22Rv1 (cell line): ENCODE results near the gene OGFR.

Source experiments
- ZFX ChIP-seq: fragments of 450-650 bp; IDR thresholded peaks from 2 replicates; pipeline ENCODE4 v1.6.1; 2017; ENCODE audit warnings: antibody characterized with exemption, borderline replicate concordance
- TF ChIP-seq, protein P1 (sequence below): fragments of 450-650 bp; IDR thresholded peaks from 2 replicates; pipeline ENCODE4 v1.5.1; 2017; ENCODE audit warnings: mild to moderate bottlenecking

DNA sequence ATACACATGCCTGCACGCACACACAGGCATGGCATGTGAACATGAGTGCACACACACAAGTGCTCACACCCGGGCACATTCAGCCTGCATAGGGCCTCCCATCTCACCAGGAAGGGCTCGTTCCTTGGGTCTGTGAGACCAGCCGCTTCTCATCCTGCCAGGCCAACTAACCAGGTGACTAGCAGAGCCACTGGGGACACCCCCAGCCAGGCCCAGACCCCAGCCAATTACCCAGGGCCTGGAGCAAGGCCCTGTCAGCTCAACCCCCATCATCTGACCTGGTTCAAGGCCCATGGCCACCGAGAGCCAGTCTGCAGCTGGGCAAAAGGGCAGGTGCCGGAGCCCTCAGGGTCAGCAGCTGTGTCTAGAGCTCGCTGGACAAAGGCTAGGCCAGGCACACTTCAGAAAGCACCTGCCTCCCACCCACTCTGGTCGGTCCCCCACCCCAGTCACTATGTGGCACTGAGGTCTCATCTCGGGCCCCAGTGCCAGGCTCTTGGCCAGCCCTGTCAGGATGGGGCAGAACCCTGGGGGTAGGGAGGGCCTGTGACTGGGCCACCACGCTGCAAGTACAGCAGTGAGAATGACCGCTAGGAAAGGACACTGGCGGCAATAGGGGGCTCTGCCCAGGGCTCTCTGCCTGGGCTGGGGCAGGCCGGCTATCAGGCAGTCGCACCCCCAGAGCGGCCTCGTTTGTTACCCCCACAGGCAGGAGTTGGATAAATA is 35.1 kb upstream of the OGFR start:
- TF ChIP-seq, protein P1, sequence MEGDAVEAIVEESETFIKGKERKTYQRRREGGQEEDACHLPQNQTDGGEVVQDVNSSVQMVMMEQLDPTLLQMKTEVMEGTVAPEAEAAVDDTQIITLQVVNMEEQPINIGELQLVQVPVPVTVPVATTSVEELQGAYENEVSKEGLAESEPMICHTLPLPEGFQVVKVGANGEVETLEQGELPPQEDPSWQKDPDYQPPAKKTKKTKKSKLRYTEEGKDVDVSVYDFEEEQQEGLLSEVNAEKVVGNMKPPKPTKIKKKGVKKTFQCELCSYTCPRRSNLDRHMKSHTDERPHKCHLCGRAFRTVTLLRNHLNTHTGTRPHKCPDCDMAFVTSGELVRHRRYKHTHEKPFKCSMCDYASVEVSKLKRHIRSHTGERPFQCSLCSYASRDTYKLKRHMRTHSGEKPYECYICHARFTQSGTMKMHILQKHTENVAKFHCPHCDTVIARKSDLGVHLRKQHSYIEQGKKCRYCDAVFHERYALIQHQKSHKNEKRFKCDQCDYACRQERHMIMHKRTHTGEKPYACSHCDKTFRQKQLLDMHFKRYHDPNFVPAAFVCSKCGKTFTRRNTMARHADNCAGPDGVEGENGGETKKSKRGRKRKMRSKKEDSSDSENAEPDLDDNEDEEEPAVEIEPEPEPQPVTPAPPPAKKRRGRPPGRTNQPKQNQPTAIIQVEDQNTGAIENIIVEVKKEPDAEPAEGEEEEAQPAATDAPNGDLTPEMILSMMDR = no peak
- no peak for TF ChIP-seq ZFX
